Upper lobe of left lung (tissue), 6 donors: ENCODE measurements around the gene TMPRSS9. TPM values are rescaled to one million over a fixed set of nuclear protein-coding genes. Genes with fewer than 3 reads are reported as not detected.

Experiments
- ATAC-seq, 2 donors: fragments of 200-7000 bp; cut with Tn5 transposase; one replicate each; pipeline ENCODE4 v1.9.1; 2022; ENCODE audit warnings: mild to moderate bottlenecking in 2 of 2, moderate library complexity in 2 of 2; ENCODE audit not compliant: low FRiP score in 2 of 2
- DNase-seq, 2 donors: peaks; one replicate each; pipeline ENCODE4 v3.0.0-alpha.2; 2019 to 2020
- H3K27ac ChIP-seq, 4 donors: fragments of 200-600 bp; sonication (generic); one replicate each; pipeline ENCODE4 v1.5.1; 2016 to 2019
- H3K27me3 ChIP-seq, 4 donors: fragments of 200-600 bp; sonication (generic); one replicate each; pipeline ENCODE4 v1.5.1; 2017 to 2019
- H3K36me3 ChIP-seq, 4 donors: fragments of 200-600 bp; sonication (generic); one replicate each; pipeline ENCODE4 v1.5.1; 2016 to 2019
- H3K4me1 ChIP-seq, 4 donors: fragments of 200-600 bp; sonication (generic); one replicate each; pipeline ENCODE4 v1.5.1; 2018 to 2019
- H3K4me3 ChIP-seq, 4 donors: fragments of 200-600 bp; sonication (generic); one replicate each; pipeline ENCODE4 v1.5.1; 2017 to 2019; ENCODE audit warnings: mild to moderate bottlenecking in 2 of 4, moderate library complexity in 1 of 4
- H3K9me3 ChIP-seq, 4 donors: fragments of 200-600 bp; sonication (generic); one replicate each; pipeline ENCODE4 v1.5.1; 2018 to 2019
- CTCF ChIP-seq, 6 experiments: fragments of 450-650 bp in 4 of 6; fragments of 200-600 bp in 2 of 6; sonication (generic) in 2 of 6; IDR thresholded peaks; one replicate each; pipeline ENCODE4 v1.5.1; 2016 to 2019; ENCODE audit warnings: antibody characterized with exemption in 6 of 6
- EP300 ChIP-seq, 4 donors: sonication (generic); formaldehyde crosslinking; IDR thresholded peaks; one replicate each; pipeline ENCODE4 v1.5.1; 2017; ENCODE audit warnings: antibody characterized with exemption in 4 of 4, control low read depth in 2 of 4
- POLR2A ChIP-seq, 4 donors: fragments of 450-650 bp; IDR thresholded peaks; one replicate each; pipeline ENCODE4 v1.5.1; 2016 to 2017; ENCODE audit warnings: antibody characterized with exemption in 4 of 4, mild to moderate bottlenecking in 2 of 4
- POLR2AphosphoS5 ChIP-seq, 2 donors: sonication (generic); formaldehyde crosslinking; IDR thresholded peaks; one replicate each; pipeline ENCODE4 v1.5.1; 2017; ENCODE audit warnings: antibody characterized with exemption in 2 of 2
- WGBS, 2 donors: methylation state at CpG; one replicate each; pipeline ENCODE4 v1.1.5; 2017 to 2018; 5-methylcytosine and 5-hydroxymethylcytosine counted together
- total RNA-seq, 6 donors: library from RNA; depleted of rRNA in 4 of 6; stranded (reverse); fragments of >200 nt in 4 of 6; gene quantifications; one replicate each; pipeline versions ENCODE4 v1.1.0 to v1.2.1, GENCODE V29; 2016 to 2021
- donor health status: DM: no; HTN: no; CAD: no; lungs with moderate emphysema.
- donor health status: DM: no; HTN: yes; CAD: no; lungs with severe emphysema.

Gene TMPRSS9
- total RNA-seq, 6 donors from 2014 or later: 0.14 to 0.55 (median 0.26) TPM; not detected in 2

DNA sequence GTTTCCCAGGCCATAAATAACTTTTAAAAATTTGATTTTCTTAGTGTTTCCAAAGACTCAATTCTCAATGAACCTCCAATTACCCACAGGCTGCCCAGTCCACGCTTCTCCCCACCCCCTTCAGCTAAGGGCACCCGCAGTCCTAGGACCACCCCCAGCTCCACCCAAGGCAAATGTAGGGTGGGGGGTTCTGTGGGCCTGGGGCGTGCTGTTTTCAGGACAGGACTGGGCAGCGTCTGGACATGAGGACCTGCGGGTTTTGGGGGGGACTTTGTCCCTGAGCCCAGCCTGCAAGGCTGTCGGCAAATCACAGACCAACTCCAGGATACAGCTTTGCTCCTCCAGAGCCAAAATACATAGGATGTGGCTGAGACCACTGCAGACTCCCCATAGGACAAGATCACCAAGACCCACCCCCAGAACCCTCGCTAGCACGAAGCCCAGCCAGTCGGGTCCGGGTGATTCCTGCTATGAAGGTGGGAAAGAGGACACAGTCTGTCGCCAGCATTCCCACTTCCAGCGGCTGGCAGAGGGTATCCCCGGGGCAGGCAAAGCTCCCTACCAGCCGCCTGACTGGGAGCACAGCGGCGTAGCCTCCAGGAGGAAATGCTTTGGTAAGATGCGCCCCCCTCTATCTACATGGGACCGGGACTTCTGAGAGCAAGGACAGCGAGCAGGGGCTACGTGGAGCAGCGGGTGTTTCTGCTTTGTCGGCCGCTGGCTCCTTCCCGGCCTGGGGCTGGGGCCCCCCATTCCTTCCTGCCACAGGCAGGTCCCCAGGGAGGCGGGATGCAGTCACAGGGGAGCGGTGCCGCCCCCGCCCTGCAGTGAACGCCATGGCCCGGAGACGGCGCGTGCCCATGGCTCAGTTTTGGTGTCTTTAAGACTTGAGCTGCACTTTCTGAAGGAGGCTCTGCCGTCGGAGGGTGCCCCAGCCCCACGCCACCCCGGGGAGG, 69.0 kb downstream of the TMPRSS9 start:
- peak overlapping the region in 3 of 4 donors; percentile 84 to 98 (median 97) for H3K27ac ChIP-seq
- H3K36me3 ChIP-seq: peaks cover 4 to 37% (median 21%) of the 10 kb centered on the region in 4 donors
- no peaks in the 10 kb centered on the region for H3K9me3 ChIP-seq
- TF ChIP-seq CTCF (IDR thresholded peaks at IDR 0.05) (no peak), POLR2A (IDR thresholded peaks at IDR 0.05) (no peak), POLR2AphosphoS5 (IDR thresholded peaks at IDR 0.05) (no peak), EP300 (IDR thresholded peaks at IDR 0.05) (no peak)
- no peaks in the 10 kb centered on the region for H3K27me3 ChIP-seq
- no peak for ATAC-seq
- DNase-seq: peak in 1 of 2 donors; percentile 84
- H3K4me1 ChIP-seq: peaks cover 22 to 38% (median 24%) of the 10 kb centered on the region in 4 donors
- H3K4me3 ChIP-seq: peak overlapping the region in 2 of 4 donors; percentile 79 to 95
- 80 to 84% methylated on average over 24 to 36 of the region's 37 CpGs for WGBS, 2 donors

DNA sequence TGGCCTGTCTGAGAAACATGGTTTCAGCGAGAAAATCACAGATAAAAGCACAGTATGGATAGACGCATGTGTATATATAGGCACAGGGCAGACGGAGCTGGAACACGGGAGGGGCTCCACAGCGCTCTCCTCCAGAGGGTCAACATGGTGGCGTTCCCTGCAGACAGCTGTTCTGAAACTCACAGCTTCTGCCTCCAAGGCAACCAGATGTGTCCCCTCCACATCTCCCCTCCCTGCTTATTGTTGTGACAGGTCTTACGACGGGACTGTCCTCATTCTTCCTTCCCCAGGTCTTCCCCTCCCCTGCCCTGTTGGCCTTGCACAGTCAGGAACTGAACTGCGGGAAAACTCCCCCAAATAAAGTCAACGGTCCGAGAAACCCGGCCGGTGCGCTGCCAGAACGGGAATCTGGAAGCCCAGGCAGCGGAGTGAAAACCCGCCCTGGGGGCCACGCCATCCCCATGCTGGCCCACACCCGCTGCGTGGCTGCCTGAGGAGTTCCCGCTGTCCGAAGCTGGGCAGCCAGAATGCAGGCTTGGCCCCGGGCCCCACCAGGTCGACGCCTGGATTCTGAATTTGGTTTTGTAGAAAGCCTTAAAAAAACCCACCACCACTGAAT, 70.0 kb downstream of the TMPRSS9 start:
- Histone ChIP-seq H3K4me1 (peaks cover 21 to 34% (median 23%) of the 10 kb centered on the region in 4 donors), H3K27me3 (no peaks in the 10 kb centered on the region), H3K36me3 (peaks cover 4 to 47% (median 29%) of the 10 kb centered on the region in 4 donors), H3K27ac (no peak overlapping the region), H3K4me3 (no peak overlapping the region), H3K9me3 (no peaks in the 10 kb centered on the region)
- TF ChIP-seq EP300 (IDR thresholded peaks at IDR 0.05) (no peak), POLR2A (IDR thresholded peaks at IDR 0.05) (no peak), POLR2AphosphoS5 (IDR thresholded peaks at IDR 0.05) (no peak), CTCF (IDR thresholded peaks at IDR 0.05) (no peak)
- DNase-seq (peak in 1 of 2 donors; percentile 78), ATAC-seq (no peak)
- 90 to 92% methylated on average over 22 to 25 of the region's 25 CpGs for WGBS, 2 donors

DNA sequence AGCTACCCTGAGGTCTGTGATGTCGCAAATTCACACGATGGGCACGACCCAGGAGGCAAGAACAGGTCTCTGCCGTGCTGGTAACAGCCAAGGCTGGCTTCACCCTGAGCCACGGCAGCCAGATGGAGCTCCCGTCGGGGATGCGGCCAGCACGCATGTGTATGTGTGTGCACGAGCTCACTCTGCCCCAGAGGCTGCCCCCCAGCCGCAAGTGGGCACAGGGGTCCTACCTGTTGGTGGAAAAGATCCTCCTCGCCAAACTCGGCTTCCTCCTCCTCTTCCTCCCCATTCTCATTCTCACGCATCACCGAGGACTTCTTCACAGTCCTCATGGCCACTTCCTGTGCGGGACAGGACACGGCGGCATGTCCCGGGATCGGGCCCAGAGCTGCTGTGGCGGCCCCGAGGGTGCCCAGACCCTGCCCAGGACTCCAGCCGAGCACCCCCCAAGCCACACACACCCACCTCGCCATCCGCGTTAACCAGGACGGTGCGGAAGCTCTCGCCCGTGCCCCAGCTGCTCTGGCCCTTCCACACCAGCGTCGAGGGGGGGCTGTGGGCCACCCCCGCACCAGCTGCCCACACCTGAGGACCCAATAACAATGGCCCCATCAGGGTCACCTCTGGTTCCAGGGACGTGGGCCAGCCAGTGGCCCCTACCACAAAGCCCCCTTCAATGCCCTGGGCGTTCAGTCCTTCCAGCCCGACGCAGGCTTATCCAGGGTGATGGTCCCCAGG, 71.4 kb downstream of the TMPRSS9 start:
- ATAC-seq: no peak
- 96 to 98% methylated on average over 22 to 36 of the region's 37 CpGs for WGBS, 2 donors
- H3K27me3 ChIP-seq: no peaks in the 10 kb centered on the region

More for the DNA sequence above, 71.4 kb downstream of the TMPRSS9 start:
- Histone ChIP-seq H3K27ac (no peak overlapping the region), H3K36me3 (peaks cover 4 to 44% (median 31%) of the 10 kb centered on the region in 4 donors), H3K4me1 (peaks cover 10 to 19% (median 13%) of the 10 kb centered on the region in 4 donors), H3K9me3 (no peaks in the 10 kb centered on the region), H3K4me3 (no peak overlapping the region)
- TF ChIP-seq POLR2AphosphoS5 (IDR thresholded peaks at IDR 0.05): no peak
- TF ChIP-seq EP300 (IDR thresholded peaks at IDR 0.05): no peak
- no peak for TF ChIP-seq POLR2A (IDR thresholded peaks at IDR 0.05)
- TF ChIP-seq CTCF (IDR thresholded peaks at IDR 0.05): no peak
- DNase-seq: peak in 1 of 2 donors; percentile 71
